Stimulated activated effector memory CD8-positive, alpha-beta T cell treated with anti-CD3 and anti-CD28 coated beads, Interleukin-12 subunit alpha, Interleukin-12 subunit beta, amount 100 ng/mL, for 72 hours (primary cell): ENCODE data around the gene TAGLN2.

Source experiments
- ATAC-seq: fragments of 150-1000 bp; cut with Tn5 transposase; 2 replicates; pipeline ENCODE4 v1.10.0; 2021
- DNase-seq, 2 donors: peaks; one replicate each; pipeline ENCODE4 v3.0.0; 2021 to 2022; ENCODE audit warnings: low spot score in 2 of 2
- H3K27ac Mint-ChIP-seq: one replicate; pipeline ENCODE4 v1.8.0; 2022; ENCODE audit warnings: mild to moderate bottlenecking, mixed read lengths
- H3K36me3 Mint-ChIP-seq: one replicate; pipeline ENCODE4 v1.8.0; 2022; ENCODE audit warnings: mild to moderate bottlenecking, mixed read lengths
- H3K4me1 Mint-ChIP-seq: one replicate; pipeline ENCODE4 v1.8.0; 2022; ENCODE audit warnings: mixed read lengths
- H3K4me3 Mint-ChIP-seq: one replicate; pipeline ENCODE4 v1.8.0; 2022; ENCODE audit warnings: mild to moderate bottlenecking, mixed read lengths
- H3K9me3 Mint-ChIP-seq: one replicate; pipeline ENCODE4 v1.8.0; 2022; ENCODE audit warnings: mixed read lengths

The TAGLN2 gene

GRCh38 chr1:159942632-159943277 is 17.4 kb upstream of the TAGLN2 start:
- H3K4me1 Mint-ChIP-seq = peaks cover 16% of the 10 kb centered on the region
- H3K27ac Mint-ChIP-seq = no peak overlapping the region
- no peaks in the 10 kb centered on the region for H3K9me3 Mint-ChIP-seq
- ATAC-seq (no peak), DNase-seq (no peak)
- H3K36me3 Mint-ChIP-seq = no peaks in the 10 kb centered on the region
- no peak overlapping the region for H3K4me3 Mint-ChIP-seq

GRCh38 chr1:159941591-159942560 is 16.6 kb upstream of the TAGLN2 start:
- Mint-ChIP-seq H3K36me3 (no peaks in the 10 kb centered on the region), H3K9me3 (no peaks in the 10 kb centered on the region), H3K27ac (no peak overlapping the region), H3K4me3 (no peak overlapping the region), H3K4me1 (peaks cover 16% of the 10 kb centered on the region)
- no peak for ATAC-seq
- DNase-seq = no peak

- Mint-ChIP-seq H3K27ac (peak overlapping the region; percentile 74), H3K9me3 (no peaks in the 10 kb centered on the region), H3K4me3 (no peak overlapping the region), H3K4me1 (peaks cover 22% of the 10 kb centered on the region), H3K36me3 (no peaks in the 10 kb centered on the region)
- DNase-seq (no peak), ATAC-seq (no peak)
Measured at GRCh38 chr1:159941141-159941540, 15.8 kb upstream of the TAGLN2 start.

GRCh38 chr1:159940006-159940620 is 14.8 kb upstream of the TAGLN2 start:
- Mint-ChIP-seq H3K27ac (no peak overlapping the region), H3K36me3 (no peaks in the 10 kb centered on the region), H3K9me3 (no peaks in the 10 kb centered on the region), H3K4me1 (peaks cover 13% of the 10 kb centered on the region), H3K4me3 (no peak overlapping the region)
- ATAC-seq = no peak
- DNase-seq = no peak

GRCh38 chr1:159939678-159940002 is 14.3 kb upstream of the TAGLN2 start:
- H3K4me1 Mint-ChIP-seq = peaks cover 9% of the 10 kb centered on the region
- no peaks in the 10 kb centered on the region for H3K9me3 Mint-ChIP-seq
- DNase-seq (no peak), ATAC-seq (no peak)
- H3K4me3 Mint-ChIP-seq = no peak overlapping the region
- H3K27ac Mint-ChIP-seq = no peak overlapping the region
- no peaks in the 10 kb centered on the region for H3K36me3 Mint-ChIP-seq

GRCh38 chr1:159938905-159939677 is 13.8 kb upstream of the TAGLN2 start:
- H3K36me3 Mint-ChIP-seq = no peaks in the 10 kb centered on the region

GRCh38 chr1:159938211-159938852 is 13.0 kb upstream of the TAGLN2 start:
- ATAC-seq (peak; percentile 67), DNase-seq (no peak)
- no peak overlapping the region for H3K27ac Mint-ChIP-seq
- no peaks in the 10 kb centered on the region for H3K36me3 Mint-ChIP-seq
- peaks cover 7% of the 10 kb centered on the region for H3K4me1 Mint-ChIP-seq
- no peaks in the 10 kb centered on the region for H3K9me3 Mint-ChIP-seq
- H3K4me3 Mint-ChIP-seq = no peak overlapping the region

More at GRCh38 chr1:159938905-159939677, 13.8 kb upstream of the TAGLN2 start:
- DNase-seq = no peak
- H3K9me3 Mint-ChIP-seq = no peaks in the 10 kb centered on the region
- peaks cover 7% of the 10 kb centered on the region for H3K4me1 Mint-ChIP-seq
- no peak overlapping the region for H3K4me3 Mint-ChIP-seq
- no peak for ATAC-seq
- no peak overlapping the region for H3K27ac Mint-ChIP-seq

- Mint-ChIP-seq H3K27ac (no peak overlapping the region), H3K4me1 (peaks cover 15% of the 10 kb centered on the region), H3K9me3 (no peaks in the 10 kb centered on the region), H3K36me3 (no peaks in the 10 kb centered on the region), H3K4me3 (no peak overlapping the region)
- no peak for ATAC-seq
- no peak for DNase-seq
Measured at GRCh38 chr1:159937054-159937750, 11.9 kb upstream of the TAGLN2 start.

- Mint-ChIP-seq H3K4me3 (no peak overlapping the region), H3K36me3 (peaks cover 2% of the 10 kb centered on the region), H3K4me1 (peaks cover 15% of the 10 kb centered on the region), H3K27ac (no peak overlapping the region), H3K9me3 (no peaks in the 10 kb centered on the region)
- ATAC-seq (peak; percentile 65), DNase-seq (peak; percentile 93 to 97)
Measured at GRCh38 chr1:159936273-159936904, 11.1 kb upstream of the TAGLN2 start.

- no peak overlapping the region for H3K4me3 Mint-ChIP-seq
- H3K9me3 Mint-ChIP-seq = no peaks in the 10 kb centered on the region
- peaks cover 6% of the 10 kb centered on the region for H3K36me3 Mint-ChIP-seq
- H3K27ac Mint-ChIP-seq = no peak overlapping the region
- H3K4me1 Mint-ChIP-seq = peaks cover 15% of the 10 kb centered on the region
- no peak for DNase-seq
- ATAC-seq = no peak
Measured at GRCh38 chr1:159935719-159936272, 10.5 kb upstream of the TAGLN2 start.

GRCh38 chr1:159935305-159935704 is 10.0 kb upstream of the TAGLN2 start:
- ATAC-seq (no peak), DNase-seq (no peak)
- no peak overlapping the region for H3K27ac Mint-ChIP-seq

GRCh38 chr1:159934136-159935039 is 9.1 kb upstream of the TAGLN2 start:
- Mint-ChIP-seq H3K36me3 (peaks cover 11% of the 10 kb centered on the region), H3K9me3 (no peaks in the 10 kb centered on the region), H3K4me3 (no peak overlapping the region), H3K4me1 (peaks cover 15% of the 10 kb centered on the region), H3K27ac (no peak overlapping the region)
- DNase-seq (no peak), ATAC-seq (no peak)

More at GRCh38 chr1:159935305-159935704, 10.0 kb upstream of the TAGLN2 start:
- Mint-ChIP-seq H3K9me3 (no peaks in the 10 kb centered on the region), H3K36me3 (peaks cover 10% of the 10 kb centered on the region), H3K4me3 (no peak overlapping the region), H3K4me1 (peaks cover 15% of the 10 kb centered on the region)

GRCh38 chr1:159933347-159933746 is 8.0 kb upstream of the TAGLN2 start:
- peaks cover 11% of the 10 kb centered on the region for H3K36me3 Mint-ChIP-seq
- DNase-seq (no peak), ATAC-seq (no peak)
- H3K9me3 Mint-ChIP-seq = no peaks in the 10 kb centered on the region
- H3K4me3 Mint-ChIP-seq = no peak overlapping the region
- peak overlapping the region; percentile 5 for H3K27ac Mint-ChIP-seq
- peaks cover 22% of the 10 kb centered on the region for H3K4me1 Mint-ChIP-seq
